Fibroblast of upper back skin (primary cell): ENCODE measurements around the gene MAP3K6.

Experiments used
- DNase-seq: peaks from one replicate; pipeline ENCODE4 v3.0.0-alpha.2; 2013

MAP3K6 gene

GRCh38 chr1:27353629-27354028 is 13.1 kb downstream of the MAP3K6 start:
- no peak for DNase-seq

GRCh38 chr1:27353166-27353565 is 13.6 kb downstream of the MAP3K6 start:
- DNase-seq, result no peak

GRCh38 chr1:27351541-27352107 is 15.1 kb downstream of the MAP3K6 start:
- no peak for DNase-seq

- peak; percentile 21 for DNase-seq
These were observed 15.9 kb downstream of the MAP3K6 start for GRCh38 chr1:27350663-27351540.

- peak; percentile 34 for DNase-seq
These were observed 16.7 kb downstream of the MAP3K6 start for GRCh38 chr1:27349784-27350662.

GRCh38 chr1:27348861-27349783 is 17.6 kb downstream of the MAP3K6 start:
- no peak for DNase-seq

- no peak for DNase-seq
These were observed 19.7 kb downstream of the MAP3K6 start for GRCh38 chr1:27346991-27347624.

GRCh38 chr1:27346357-27346756 is 20.4 kb downstream of the MAP3K6 start:
- no peak for DNase-seq

- no peak for DNase-seq
These were observed 21.5 kb downstream of the MAP3K6 start for GRCh38 chr1:27345272-27345671.

GRCh38 chr1:27343639-27344025 is 23.1 kb downstream of the MAP3K6 start:
- DNase-seq, result peak; percentile 10

GRCh38 chr1:27342778-27343638 is 23.8 kb downstream of the MAP3K6 start:
- DNase-seq, result no peak

GRCh38 chr1:27342391-27342777 is 24.4 kb downstream of the MAP3K6 start:
- no peak for DNase-seq

- peak; percentile 75 for DNase-seq
These were observed 25.1 kb downstream of the MAP3K6 start, which contains the start of gene SYTL1 for GRCh38 chr1:27341525-27342252. TSS of gene SYTL1 (plus strand) at chr1:27342022. CDS start at chr1:27345335, 3,313 bp downstream.

GRCh38 chr1:27339213-27339612 is 27.5 kb downstream of the MAP3K6 start:
- no peak for DNase-seq

- no peak for DNase-seq
These were observed 28.0 kb downstream of the MAP3K6 start for GRCh38 chr1:27338751-27339150.

GRCh38 chr1:27336756-27337155 is 30.0 kb downstream of the MAP3K6 start:
- DNase-seq, result no peak

- no peak for DNase-seq
These were observed 31.0 kb downstream of the MAP3K6 start for GRCh38 chr1:27335506-27336422.

- DNase-seq, result no peak
These were observed 33.0 kb downstream of the MAP3K6 start for GRCh38 chr1:27333717-27334279.
